HG03565 (cell line): ENCODE results near the gene LRBA.

Experiments
- ATAC-seq: cut with Tn5 transposase; IDR thresholded peaks from one replicate; pipeline ENCODE4 v1.9.1; 2021; ENCODE audit warnings: mild to moderate bottlenecking, moderate library complexity; ENCODE audit not compliant: unreplicated experiment

Gene LRBA

DNA sequence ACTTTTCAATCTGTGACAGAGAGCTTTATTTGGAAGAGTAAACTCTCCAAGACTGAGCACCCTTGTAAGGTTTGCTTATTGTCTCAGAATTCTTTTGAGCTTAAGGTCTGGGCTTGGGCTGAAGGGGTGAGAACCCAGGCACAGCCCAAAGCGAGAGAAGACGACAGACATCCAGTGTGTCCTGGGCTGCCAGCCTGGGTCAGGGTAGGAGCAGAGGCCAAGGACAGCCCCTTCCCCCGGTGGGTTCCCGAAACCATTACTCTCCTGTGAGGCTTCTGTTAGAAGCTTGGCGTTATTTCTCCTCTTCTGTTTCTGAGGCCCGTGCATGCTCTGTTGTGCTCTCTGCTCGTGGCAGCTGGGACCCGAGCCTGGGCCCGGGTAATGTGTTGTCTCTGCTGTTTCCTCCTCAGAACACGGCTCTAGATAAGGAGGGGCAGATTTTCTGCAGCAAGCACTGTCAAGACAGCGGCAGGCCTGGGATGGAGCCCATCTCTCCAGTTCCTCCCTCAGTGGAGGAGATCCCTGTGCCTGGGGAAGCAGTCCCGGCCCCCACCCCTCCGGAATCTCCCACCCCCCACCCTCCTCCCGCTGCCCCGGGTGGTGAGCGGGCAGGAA lies 759.4 kb downstream of the LRBA start:
- no peak for ATAC-seq

DNA sequence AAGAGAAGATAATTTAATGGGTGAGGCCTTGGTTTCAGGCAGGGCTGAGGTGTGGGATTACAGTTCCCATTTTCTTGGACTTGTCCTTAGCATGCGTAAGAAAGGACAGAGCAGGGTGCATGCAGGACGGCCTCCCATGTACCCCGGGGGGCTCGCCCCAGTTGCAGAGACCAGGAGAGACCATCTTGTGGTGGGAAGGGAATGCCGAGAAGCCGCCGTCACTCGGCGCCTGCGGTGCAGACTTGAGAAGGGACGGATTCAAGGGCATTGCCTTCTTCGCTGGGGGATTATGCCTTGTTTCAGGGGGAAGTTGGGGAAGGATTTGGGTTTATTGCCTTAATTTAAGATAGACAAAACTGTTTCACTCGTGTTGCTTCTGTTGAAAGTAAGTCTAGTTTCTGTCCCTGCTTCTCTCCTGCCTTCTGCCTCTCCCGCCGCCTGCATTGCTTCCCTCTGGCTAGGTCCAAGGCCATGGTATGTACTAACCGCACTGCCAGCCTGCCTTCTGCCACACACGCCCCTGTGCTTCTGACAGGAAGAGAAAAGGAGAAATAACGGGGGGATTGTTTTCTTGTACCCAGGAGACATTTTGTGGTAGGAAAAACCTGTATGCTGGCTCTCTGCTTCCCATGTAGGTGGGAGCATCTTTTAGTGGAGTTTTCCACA lies 761.0 kb downstream of the LRBA start:
- no peak for ATAC-seq

DNA sequence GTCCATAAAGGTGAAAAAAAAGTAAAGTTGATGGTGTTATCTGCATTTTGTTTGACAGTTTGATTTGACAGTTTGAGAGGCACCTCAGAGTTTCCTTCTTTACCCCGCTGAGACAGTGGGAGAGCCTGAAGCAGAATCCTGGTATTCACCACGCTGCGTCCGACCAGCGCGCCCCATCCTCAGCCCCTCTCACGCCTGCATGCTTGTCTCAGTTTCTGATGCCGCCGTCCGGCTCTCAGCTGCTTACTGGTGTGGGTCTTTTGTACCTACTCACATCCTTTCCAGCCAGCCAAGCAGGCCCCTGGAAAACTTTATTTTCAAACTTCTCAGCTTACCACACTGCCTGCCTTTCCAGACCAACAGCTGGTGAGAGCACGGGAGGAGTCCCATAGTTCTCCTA lies 761.7 kb downstream of the LRBA start:
- ATAC-seq, result no peak

DNA sequence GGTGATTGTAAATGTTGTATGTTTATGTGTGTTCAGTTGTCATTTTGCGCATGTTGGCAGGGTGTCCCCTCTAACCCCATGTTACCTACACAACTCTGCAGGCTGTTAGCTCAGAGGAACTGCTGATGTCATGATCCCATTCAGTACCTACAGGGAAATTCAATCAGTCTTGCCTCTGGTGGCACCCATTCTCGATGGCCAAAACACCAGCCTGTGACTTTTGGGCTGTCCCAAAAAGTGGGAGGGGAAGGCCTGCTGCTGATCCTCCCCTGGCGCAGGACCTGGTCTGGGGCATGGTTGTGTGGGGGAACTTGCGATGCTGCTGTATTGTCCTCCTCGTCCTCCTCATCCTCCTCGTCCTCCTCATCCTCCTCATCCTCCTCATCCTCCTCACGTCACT lies 762.3 kb downstream of the LRBA start:
- no peak for ATAC-seq

DNA sequence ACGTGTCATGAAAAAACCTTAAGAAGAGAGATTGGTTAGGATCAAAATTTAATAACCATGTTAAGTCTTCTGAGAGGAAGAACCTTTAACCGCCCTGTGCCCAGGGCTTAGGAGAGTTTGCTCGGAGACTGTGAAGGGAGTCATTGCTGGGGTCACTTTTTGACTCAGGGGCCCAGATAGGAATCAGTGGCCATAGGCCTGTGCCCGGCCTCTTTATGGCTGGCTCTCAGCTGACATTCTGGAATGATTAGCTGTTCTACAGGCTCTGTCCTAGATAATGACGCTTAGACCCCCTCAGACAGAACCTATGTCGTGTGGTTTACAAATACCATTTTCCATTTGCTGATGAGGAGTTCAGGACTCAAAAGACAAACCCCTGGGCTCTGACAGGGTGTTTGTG lies 762.8 kb downstream of the LRBA start:
- ATAC-seq, result no peak

DNA sequence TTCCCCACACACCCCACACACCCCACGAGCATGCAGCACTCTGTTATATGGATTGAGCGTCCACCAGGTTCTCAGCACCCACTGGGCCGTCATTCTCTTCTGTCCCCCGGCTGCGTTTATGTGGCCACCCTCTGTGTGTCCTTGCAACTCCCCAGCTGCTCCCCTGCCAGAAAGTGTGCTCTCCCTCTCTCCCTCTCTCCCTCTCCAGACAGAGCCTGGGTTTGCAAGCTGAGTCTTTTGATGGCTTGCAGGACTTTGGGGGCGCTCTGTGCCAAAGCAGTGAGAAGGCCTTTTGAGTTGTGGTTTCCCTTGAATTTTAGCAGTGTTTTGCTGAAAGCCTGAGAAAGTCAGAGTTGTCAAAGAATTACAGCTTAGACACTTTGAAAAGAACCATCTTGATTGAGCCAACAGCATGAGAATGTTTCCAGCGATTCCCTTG lies 763.3 kb downstream of the LRBA start:
- ATAC-seq, result no peak

DNA sequence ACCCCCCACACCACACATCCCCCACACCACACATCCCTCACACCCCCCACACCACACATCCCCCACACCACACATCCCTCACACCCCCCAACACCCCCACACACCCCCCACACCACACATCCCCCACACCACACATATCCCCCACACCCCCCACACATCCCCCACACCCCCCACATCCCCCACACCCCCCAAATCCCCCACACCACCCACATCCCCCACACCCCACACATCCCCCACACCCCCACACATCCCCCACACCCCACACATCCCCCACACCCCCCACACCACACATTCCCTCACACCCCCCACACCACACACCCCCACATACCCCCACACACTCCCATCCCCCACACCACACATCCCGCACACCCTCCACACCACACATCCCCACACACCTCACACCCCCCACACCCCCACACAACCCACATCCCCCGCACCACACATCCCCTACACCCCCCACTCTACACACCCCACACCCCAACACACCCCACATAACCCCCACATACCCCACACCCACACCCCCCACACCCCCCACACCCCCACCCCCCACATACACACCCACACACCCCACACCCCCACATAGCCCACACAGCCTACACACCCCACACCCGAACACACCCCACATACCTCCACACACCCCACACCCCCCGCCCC lies 764.0 kb downstream of the LRBA start:
- ATAC-seq, result no peak

DNA sequence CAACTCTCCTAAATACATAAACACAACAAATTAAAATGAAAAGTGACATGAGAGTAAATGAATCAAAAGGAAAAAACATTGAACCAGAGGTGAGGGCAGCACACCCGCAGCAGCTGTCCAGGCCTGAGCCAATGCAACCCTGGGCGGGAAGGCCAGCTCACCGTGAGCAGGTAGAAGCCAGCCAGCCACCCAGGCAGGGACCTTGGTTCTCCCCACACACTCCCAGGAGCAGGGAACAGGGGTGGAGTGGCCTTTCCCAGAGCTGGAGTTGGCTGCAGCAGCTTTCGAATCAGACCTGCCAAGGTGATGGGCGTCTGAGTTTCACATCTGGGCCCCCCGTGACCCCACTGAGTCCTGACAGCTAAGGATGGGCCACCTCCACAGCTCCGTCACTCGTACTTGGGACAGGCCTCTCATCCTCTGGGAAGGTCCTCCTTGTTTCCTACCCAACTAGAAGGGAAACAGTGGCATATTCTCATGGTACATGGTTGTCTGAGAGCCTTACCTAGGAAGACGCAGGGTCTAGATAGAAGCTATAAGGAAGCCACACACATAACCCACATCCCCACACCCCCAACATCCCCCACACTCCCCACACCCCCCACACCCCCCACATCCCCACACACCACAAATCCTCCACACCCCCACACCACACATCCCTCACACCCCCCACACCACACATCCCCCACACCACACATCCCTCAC lies 764.6 kb downstream of the LRBA start:
- ATAC-seq, result no peak

DNA sequence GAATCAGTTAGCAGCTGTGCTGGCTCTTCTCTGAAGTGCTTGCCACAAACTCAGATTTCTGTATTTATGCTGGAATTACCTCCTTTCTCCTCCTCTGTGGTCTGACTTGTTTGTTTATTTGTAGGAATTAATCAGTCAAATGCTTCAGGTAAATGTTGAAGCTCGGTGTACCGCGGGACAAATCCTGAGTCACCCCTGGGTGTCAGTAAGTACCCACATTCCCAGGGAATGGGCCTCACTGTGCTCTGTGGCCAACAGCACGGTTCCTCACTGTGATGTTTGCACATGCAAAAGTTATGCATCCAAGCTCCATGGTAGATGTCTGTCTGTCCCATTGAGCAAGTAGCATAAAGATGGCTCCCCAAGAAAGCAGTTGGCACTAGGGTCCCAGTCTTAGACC lies 766.9 kb downstream of the LRBA start:
- ATAC-seq, result no peak

DNA sequence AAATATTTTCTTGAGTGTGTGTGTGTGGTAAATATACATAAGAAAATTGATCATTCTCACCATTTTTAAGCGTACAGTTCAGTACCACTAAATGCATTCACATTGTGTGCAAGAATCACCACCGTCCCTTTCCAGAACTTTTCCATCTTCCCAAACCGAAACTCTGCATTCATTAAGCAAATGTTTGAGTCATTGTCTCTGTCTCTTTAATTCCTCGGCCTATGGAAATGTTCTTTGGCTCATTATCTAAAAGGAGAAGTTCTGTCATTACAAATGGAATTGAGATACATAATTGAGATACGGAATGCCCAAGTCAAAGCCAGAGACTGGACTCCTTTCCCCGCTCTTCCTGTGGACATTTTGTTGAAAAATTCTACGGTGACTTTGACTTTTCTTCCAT lies 767.9 kb downstream of the LRBA start:
- ATAC-seq, result no peak

DNA sequence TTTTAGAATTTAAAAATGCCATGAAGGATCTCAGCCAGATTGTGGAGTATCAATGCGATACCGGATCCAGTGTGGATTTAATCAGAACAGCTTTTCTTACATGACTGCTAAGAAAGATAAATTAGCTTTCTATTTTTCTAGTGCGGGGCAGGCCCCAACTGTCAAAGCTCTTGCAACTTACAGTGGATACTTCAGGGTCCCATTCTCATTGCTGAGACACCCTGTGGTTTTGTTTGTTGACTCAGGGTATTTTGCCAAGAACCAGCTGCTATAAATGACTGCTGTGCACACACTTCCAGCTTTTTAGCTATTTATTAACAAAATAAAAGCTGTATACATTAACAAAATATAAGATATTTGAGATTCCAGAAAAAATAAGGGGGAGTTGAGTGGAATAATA lies 770.5 kb downstream of the LRBA start:
- ATAC-seq, result no peak

DNA sequence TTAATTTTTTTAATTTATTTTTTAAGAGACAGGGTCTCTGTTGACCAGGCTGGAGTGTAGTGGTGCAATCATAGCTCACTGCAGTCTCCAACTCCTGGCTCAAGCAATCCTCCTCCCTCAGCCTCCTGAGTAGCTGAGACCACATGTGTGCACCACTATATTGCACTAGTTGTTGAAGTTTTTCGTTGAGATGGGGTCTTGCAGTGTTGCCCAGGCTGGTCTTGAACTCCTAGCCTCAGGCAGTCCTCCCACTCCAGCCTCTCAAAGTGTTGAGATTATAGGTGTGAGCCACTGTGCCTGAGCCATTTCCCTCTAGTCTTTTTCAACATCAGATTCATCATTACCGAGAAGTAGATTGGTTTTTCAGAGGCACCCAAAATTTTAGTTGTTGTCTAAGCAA lies 771.2 kb downstream of the LRBA start:
- no peak for ATAC-seq

DNA sequence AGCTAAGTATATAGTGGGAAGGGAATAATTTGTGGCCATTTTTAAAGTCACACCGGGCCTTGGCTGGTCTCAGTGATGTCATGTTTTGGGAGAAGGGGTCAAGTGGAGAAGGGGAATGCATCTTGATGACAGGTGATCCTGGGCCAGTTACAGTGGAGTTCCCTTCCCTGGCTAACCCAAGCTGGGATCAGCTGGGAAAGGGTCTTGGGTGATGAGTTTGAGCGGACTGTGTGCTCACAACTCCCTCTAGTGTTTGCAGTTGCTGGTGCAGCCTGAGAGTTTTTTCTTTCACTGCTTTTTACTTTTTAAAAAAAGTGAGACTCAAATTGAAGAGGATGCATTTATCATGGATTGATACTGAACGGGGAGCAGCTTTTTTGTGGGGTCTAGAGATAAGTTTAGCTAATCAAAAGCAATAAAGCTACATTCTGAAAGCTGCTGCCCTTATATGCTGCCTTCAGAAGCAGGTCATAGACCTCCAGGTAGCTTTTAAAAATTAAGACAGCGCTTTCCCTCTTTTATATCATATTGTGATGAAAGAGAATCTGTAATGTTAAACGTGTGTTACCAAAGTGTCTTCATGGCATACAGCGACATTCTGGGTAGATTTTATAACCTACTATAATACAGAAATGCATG lies 772.1 kb downstream of the LRBA start:
- no peak for ATAC-seq

DNA sequence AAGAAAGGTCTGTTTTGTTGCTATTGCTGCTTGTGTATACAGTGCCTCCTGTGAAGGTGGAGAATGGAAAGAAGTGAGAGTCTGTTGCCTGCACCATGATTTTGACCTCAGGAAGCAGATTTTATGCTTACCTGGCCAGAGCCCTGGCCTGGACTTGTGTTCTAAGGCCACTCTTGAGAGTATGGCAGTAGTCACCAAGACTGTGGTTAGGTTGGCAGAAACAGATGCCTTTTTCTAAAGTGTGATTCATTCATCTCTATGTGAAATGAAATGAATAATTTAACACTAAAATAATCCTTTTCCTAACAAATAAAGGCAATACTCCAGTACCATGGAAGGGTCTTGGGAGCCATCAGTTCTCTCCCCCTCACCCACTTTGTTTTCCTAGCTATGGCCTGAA lies 775.1 kb downstream of the LRBA start:
- no peak for ATAC-seq

DNA sequence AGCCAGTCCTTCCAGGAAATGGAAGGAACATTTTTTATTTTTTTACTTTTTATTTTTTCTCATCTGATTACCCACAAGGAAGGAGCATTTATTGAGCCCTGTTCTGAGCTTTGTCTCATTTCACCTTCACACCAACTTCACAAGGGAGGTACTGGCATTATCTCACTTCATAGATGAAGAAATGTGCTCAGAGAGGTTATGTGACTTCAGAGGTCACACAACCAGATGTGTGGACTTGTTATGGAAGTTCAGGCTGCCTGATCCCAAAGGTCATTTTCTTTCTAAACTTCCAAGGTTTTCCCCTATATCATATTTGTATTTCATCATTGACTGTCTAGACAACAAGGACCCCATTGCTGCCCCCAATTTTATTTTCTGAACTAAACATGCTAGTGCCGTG lies 776.5 kb downstream of the LRBA start:
- ATAC-seq, result no peak

DNA sequence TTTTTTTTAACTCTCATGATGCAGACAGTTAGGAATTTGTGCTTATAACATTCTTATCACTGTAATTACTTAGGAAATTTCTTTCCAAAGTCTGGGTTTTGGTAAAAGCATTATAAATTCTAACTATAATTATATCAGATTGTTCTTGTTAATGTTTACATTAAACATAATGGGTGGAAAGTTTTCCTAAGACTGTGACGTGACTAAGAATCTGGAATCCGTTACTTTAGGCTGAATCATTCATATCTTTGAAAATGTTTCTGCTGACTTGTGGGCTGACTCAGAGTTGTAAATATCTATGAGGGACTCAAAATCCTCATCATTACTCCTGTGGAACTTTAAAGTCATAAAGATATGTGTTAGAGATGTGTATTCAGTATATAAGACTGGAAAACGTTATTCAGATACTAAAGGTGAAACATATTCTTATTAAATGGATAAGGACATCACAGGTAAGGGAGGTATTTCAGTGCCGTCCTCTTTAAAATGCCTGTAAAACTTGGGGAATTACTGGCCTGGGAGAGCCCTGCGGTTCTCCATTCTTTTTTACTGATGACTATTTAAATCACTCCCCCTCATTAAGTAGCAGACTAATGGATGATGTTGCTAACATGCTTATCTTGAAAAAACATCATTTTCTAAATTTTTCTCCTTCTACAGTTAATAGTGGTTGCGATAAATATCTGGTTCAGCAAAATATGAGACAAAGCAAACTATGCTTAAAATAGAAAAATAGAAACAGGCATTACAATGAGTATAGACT lies 777.8 kb downstream of the LRBA start:
- no peak for ATAC-seq

DNA sequence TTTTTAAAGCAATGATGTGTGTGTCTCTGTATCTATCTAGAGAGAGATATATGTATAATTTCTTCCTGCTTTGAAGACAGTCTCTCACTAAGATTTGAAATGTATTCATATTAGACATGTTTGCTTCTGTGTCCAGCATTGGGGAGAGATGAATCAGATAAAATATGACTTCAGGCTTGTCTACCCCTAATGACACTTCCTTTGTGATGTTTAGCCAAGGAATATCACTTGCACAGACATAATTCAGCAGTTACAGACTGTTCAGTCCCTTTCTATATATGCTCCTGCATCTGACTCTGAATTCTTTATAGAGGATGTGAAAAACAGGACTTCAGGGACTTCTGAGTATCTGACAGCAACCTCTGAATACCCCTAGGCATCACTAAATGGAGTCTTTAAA lies 778.5 kb downstream of the LRBA start:
- ATAC-seq, result no peak

DNA sequence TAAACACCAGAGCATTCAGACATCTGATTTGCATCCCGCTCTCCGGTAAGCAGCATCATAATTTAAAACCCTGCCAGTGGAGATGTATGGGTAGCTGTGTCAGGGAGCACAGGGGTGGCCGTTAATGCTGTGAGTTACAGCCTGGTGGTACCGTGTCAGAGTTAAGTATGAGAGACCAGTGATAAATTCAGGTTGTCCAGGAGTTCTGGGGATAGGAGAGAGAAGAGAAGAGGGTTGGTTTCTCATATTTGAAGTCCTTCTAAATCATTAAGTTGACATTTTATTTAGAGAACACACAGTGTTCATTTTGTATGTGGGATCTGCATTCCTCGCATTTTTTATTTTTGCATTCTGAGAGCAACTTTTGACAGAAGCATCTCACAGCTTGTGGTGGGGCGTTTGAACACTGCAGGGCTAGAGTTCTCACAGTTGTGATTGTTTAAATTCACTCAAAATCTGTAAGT lies 779.2 kb downstream of the LRBA start:
- ATAC-seq, result no peak

DNA sequence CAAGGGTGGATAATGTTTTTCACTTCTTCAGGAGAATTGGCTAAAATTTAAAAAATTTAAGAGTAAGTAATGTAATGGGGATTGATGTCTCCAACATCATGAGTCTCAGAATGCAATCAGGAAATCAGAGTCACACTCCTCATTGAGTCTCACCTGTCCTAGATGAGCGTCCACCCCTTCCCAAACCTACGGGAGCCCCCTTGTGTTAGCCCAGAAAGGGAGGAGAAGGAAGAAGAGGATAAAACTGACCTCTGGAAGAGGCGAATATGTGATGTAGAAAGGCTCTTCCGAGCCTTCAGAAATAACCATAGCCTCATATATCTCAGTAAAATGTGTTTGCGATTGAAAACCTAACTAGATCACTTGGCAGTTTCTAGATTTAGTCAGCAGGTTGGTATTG lies 779.8 kb downstream of the LRBA start:
- no peak for ATAC-seq

DNA sequence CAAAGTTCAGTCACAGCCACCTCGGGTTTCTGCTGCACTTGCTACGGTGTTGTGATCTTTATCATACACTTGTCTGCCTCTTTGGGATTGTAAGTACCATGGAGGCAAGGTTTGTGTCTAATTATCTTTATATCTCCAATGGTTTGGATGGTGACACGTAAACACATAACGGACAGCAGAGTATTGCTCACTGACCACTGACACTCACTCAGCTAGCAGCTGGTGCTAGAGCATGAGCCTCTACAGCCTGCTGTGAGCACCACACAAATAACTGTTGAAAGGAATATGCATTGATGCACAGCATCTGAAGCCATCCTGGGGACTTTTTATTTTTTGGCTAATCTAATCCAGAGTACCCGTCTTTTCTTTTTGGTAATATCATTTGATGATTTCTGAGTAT lies 780.8 kb downstream of the LRBA start:
- no peak for ATAC-seq

DNA sequence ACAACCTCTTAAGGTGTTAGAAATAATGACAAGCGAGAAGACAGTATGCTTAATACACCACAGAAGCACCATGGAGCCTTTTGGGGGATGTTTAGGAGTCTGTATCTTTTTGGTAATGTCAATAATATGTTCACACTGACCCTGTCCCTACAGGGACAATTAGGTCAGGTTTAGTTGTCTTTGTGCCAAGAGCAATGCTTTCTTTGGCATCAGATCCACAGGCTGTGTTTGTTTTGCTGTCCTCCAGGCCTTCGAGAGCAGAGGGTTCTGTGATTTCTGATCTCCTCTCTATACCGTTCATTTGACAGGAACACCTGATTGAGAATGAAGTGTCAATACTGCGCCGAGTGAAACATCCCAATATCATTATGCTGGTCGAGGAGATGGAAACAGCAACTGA lies 783.1 kb downstream of the LRBA start:
- ATAC-seq, result no peak
